SKM-1 (cell line): ENCODE data around the gene NTRK2.

Experiments
- DNase-seq: peaks from one replicate; lab custom pipeline; 2025; ENCODE audit not compliant: unreplicated experiment; lab: John Stamatoyannopoulos, UW

The NTRK2 gene

DNA sequence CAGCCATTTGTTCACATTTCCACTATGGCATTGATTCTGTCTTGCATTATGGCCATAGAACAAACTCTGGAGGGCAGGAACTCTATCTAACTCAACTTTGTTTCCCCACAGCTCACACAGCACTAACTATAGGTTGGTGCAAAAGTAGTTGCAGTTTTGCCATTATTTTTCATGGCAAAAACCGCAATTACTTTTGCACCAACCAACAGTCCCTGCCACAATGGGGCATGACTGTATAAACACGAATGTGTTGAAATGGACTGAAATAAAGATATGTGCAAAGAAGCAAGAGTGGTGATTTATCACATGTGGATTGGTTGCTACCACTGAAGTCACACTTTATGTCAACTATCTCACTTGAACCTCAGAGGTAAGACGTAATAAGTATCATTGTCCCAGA, 338.7 kb downstream of the NTRK2 start:
- DNase-seq: no peak

DNA sequence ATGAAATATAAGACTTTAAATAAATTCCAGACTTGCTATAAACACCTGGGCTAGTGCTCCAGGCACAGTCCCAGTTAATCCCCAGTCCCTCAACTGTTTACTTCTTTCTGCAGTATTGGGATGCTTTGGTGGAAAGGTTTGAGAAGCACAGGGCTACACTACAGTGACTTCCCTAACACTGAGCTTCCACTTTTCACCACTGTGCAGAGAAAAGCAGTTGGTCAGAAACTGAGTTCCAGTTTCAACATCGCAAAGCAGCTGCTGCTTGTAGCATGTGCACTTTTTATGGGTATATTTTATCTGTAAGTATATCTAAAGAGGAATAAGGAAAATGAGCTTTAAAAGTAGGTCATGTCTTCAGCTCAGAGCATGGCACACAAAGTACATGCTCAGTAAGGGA, 339.7 kb downstream of the NTRK2 start:
- no peak for DNase-seq

DNA sequence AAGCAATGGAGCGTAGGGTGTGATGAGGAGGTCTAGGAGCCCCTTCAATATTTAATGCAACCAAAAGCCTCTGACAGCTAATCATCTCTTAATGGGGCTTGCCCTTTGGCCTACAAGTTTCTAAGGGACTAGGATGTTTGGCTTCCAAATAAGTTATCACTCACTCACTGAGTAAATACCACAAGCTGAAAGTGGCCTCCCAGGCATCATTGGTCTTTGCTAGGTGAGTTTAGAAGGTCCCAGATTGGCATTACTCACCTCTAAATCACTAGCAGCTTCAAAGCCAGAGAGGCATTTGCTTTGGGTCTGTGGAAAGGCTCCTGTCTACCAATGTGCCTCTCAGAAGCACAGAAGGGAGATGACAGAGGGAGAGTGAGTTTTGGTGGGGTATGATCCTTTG, 344.2 kb downstream of the NTRK2 start:
- DNase-seq: no peak

DNA sequence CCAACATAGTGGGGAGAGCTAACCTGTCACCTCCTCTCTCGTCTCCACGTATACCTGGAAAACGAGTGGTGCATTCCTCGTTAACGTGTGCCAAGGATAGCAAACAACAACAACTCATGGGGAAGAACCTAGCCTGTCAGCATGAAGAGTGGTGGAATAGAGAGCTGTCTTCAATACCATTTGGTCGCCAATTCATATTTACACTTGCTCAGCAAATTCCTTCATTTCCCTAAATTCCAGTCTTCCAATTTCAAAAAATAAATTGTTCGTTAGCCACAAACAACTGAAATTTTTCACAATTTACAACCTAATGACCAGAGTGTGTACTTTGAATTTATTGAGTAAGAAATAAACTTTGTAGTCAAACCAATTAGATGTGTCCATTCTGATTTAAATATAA, 344.8 kb downstream of the NTRK2 start:
- no peak for DNase-seq

DNA sequence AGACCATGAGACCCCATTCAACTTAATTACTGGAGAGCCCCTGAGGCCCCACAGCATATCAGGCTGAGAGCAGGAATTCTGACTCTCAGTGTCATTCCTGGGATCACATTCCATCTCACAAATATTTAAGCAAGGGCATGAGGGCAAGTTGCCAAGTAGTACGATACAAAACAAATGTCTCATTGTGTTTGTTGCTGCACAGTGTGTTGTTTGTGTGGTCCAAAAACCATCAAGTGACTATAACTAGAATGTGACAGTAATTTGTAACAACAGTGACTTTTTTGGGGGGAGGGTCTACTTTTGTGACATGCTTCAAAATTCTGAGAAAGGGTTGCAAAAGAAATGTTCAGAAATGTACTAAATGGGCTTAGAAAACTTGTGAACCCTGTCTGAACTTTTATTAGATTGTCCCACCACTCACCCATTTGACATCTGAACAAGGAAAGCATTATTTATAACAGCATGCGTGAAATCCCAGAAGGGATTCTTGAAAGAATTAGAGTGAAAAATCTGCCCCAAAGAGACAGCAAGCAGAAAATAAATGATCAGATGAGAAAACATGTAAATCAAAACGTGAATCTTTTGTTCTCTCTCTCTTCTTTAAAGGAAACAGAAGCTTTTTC, 347.0 kb downstream of the NTRK2 start:
- no peak for DNase-seq

DNA sequence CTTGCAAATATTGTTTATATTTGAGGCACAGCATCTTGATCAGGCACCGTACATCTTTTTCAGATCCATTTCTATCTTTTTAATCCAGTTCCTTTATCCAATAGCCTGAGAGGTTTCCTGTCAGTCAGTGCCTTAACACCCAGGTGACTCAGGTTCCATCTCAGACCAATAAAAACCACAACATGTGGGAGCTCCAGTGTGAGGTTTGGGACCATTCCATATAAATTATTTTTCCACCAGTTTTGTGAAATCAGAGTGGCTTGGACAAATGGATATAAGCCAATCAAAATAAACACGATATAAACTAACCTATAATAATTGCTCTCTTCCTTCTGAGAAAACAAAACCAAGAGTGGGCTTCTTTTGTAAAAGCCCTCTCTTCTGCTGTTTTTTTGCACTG, 351.3 kb downstream of the NTRK2 start:
- DNase-seq: no peak

DNA sequence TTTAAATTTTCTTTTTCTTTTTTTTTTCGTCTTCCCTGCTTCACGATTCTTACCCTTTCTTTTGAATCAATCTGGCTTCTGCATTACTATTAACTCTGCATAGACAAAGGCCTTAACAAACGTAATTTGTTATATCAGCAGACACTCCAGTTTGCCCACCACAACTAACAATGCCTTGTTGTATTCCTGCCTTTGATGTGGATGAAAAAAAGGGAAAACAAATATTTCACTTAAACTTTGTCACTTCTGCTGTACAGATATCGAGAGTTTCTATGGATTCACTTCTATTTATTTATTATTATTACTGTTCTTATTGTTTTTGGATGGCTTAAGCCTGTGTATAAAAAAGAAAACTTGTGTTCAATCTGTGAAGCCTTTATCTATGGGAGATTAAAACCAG, 352.2 kb downstream of the NTRK2 start:
- no peak for DNase-seq

DNA sequence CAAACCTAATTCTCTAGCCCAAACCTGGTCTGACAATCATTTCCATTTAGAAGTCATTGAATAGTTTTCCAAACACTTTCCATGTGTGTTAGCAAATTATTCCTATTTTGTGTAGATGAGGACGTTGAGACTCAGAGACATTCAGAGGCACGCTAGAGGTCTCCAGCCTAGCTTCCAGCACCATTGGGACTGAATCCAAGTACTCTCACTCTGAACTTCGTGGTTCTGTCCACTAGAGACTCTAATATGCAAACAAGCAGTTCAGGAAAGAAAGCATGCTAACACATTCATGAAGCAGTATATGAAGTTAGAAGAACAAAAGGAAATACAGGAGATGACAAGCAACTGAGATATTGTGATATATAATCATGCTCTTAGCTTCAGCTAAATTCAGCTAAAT, 354.8 kb downstream of the NTRK2 start:
- no peak for DNase-seq

DNA sequence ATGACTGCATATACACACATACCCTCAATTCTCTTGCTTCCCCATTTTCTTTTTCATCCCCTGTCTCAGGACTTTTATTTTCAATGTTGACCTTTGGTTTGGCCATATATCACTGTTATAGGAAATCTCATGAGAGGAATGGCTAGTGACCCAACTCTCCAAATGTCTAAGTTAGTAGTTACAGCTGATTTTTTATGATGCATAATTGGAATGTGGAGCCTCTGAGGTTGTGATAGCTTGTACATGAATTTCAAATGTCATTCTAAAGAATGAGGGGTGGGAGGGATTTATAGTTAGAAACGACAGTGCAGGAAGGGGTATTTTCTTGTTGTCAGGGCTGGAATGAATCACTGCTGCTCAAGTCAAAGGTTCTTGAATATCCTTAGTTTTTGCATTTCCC, 356.1 kb downstream of the NTRK2 start:
- DNase-seq: no peak

DNA sequence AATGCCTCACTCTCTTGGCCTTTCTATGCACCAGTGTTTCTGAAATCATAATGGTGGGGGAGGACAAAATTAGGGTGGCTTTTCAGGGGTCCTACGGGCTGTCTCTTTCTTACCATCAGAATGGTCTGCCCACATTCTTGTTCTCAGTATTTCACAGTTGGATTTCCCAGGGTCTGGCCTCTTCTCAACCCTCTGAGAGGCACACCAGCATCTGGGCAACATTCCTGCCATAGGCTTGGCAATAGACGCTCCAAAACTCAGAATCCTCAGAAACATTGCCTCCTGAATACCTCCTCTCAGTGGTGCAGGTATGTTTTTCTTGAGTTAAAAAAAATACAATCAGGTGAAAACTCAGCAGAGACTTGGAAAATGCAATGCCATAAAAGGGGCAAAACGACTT, 358.3 kb downstream of the NTRK2 start:
- DNase-seq: no peak

DNA sequence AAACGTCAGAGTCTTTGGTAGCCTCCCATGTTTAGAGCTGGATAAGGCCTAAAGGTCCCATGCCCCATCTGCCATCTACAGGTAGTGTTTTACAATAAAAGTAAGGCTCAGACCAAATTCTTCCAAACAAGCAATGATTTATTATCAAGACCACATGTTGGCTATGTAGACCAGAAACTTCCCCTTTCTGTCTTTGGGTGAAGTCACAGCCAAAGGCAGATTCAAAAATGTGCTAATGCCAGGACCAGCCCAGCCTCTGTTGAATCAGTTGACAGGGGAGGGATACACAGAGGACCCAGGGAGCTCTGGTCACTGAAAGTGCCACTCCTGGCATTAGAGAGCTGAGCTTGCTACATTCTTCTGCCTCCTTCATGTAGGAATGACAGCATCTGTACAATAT, 360.8 kb downstream of the NTRK2 start:
- no peak for DNase-seq

DNA sequence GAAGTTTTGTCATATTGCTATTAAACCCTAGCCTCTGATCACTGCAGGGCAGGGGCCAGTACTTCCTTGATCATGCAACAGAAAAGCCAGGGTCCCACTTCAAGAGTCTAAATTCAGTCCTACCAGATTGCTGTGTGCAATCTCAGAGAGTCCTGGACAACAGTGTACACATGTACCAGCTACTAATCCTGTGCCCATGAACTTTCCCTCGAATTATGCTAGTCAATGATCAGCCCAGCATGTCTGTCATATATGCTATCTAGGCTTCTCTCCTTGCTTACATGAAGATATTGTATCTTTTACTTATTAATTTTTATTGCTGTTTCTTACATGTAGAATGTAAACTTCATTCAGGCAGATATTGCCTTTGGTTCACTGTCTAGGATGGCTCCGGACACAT, 367.0 kb downstream of the NTRK2 start:
- DNase-seq: no peak

DNA sequence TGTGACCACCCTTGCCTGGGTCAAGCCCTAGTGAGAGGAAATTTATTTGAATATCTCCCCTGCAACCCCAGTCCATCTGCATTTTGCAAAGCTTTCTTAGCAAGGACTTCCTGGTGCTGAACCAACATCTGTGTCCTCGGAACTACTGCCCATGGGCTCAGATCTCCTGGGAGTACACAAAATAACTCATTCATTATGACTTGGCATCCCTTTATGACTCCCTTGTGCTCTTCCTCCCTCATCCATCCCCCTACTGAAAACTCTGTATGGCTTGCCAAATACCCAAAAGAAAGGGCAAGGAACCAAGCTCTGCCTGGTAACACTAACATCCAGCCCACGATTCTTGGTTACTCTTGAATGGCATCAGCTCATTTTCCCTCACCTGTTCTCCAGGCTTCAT, 368.5 kb downstream of the NTRK2 start:
- no peak for DNase-seq

DNA sequence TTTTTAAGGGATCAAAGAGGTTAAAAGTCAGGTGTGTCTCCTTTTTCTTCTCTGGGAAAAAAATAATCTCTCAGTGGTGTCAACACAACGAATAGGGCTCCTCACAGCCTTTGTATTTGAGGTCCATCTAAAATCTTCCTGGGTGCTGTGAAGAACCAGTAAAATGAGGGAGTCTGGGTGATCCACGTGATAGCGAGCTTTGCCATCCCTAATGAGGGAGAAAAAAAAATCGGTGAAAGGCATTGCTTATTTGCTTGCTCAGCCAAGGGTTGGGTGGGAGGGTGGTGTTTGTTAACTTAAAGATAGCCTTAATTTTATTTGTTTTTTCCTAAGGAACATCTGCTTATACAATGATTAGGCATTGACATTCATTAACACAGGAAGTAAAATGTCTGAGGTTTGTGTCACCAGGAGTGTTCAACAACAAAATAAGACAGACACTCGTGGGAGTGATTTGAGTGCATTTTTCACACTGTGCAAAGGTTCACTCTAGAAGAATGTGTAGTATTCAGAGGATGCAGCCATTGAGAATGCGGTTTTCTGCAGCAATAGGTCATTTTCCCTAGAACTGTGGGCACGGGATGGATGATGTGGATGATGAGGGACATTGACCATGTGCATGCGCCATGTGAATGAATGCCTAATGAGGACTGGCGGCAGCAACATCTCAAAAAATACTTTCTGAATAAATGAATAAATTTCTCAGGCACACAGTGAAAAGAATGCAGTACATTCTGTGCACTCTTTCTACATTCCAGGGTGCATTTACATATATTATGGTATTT, 369.5 kb downstream of the NTRK2 start:
- DNase-seq: no peak

DNA sequence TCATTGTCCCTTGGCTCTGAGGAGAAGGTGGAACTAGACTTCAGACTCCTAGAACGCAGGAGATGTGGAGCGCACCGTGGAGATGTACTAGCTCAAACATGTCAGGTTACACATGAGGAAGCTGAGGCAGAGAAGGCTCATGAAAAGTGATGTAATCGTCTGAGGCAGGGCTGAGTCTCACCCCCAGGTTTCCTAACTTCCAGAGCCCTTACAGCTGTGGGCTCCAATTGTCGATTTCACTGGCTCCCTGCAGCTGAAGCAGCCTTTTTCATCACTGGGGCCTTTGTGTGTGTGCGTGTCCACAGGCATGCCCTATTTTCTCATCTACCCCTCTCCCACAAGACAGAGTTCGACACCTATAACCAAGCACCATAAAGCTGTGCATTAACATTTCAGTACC, 370.6 kb downstream of the NTRK2 start:
- DNase-seq: no peak

DNA sequence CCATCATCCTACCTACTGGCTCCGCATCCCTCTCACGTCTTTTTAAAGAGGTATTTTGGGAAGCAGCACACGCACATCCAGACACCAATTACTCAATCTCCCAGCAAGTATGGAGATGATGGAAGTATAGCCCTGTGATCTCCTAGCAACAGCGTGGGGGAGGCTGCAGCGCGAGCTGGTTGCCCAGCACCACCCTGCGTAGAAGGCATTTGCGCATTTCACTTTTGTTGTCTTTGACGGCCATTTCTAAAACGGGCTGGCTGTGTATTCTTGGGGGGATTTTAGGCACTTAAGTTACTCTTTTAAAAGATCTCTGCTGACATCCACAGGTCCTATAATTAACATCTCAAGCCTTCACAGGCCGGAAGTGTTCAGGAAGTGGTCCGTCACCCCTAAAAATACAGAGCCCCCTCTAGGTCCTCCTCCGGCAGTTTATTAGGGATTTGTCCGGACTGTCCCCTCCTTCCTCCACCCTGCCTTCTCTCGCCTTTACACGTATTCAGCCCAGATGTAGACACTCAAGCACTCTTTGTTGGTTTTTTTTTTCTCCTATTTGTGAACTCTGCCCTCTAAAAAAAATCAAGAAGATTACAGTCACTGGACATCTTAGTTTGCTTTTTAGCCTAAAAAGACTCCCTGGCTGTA, 371.4 kb downstream of the NTRK2 start:
- no peak for DNase-seq

DNA sequence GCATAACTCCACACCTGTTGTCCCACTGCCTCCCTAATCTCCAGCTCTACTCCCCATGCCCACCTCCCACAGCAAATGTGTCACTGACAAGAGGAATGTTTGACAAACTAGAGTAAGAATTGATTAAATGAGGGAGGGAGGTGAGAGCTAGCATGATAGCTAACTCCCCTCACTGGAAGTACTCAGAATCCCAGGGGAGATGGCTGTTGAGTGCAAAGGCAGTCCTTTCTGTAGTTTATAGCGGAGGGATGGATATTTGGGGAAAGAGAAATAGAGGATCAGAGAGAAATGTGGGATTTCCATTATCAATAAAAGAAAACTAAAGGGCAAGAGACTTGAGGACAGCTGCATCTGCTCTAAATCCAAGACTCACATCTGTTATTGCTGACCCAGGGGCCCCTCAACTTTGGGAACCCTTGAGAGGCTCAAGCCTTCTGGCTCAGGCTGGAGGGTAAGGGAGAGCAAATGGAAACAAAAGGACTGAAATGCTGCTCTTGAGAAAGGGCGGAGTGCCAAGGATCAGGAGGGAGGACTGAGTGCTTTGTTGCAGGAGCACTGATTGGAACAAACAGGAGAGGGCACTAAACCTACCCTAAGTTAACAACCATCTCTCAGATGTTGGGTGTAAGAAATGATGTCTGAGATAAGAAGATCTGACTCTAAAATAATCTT, 372.1 kb downstream of the NTRK2 start:
- DNase-seq: no peak

DNA sequence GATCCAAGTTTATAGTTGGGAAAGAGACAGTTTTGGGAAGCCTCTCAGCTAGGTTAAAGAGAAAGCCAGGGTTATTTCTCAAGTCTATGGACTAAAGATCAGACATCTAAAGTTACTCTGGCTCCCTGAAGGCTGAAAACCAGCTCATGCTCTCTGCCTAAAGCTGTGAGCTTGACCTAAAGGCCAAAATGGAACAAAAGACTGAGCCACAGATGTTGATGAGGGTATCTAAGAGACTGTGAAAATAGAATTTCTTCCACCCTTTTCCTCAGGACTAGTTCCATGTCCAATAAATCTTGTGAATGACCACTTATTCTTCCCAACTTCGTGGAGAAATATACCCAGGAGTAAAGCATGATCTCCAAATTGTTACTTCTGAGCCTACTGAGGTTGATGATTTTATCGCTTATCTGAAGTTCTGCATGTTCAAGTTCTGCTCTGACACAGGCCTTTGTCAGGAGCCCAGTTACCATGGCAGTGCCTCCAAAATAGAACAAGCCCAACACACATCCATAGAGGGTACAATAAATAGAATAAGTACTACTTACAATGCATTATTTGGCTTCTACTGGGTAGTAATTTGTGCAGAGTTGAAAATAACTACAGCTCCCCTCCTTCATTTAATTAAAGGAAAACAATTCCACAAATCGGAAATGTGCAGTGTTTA, 373.6 kb downstream of the NTRK2 start:
- DNase-seq: no peak

DNA sequence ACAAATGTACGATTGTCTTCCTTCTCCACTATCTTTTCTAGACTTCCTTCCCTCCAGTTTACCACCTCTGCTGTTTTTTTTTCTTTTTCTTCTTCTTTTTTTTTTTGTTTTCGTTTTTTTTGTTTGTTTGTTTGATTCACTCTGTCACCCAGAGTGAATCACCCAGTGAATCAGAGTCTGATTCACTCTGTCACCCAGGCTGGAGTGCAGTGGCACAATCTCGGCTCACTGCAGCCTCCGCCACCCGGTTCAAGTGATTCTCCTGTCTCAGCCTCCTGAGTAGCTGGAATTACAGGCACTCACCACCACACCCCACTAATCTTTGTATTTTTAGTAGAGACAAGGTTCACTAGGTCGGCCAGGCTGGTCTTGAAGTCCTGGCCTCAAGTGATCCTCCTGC, 375.7 kb downstream of the NTRK2 start:
- no peak for DNase-seq

DNA sequence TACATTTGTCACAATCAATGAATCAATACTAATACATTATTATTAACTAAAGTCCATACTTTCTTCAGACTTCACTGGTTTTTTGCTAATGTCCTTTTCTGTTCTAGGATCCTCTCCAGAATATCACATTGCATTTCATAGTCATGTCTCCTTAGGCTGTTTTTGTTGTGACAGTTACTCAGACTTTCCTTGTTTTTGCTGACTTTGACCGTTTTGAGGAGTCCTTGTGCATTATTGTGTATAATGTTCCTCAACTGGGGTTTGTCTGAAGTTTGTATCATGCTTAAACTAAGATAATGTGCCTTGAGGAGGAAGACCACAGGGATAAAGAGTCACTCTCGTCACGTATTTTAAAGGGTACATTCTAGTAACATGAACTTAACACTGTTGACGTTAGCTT, 376.9 kb downstream of the NTRK2 start:
- no peak for DNase-seq

DNA sequence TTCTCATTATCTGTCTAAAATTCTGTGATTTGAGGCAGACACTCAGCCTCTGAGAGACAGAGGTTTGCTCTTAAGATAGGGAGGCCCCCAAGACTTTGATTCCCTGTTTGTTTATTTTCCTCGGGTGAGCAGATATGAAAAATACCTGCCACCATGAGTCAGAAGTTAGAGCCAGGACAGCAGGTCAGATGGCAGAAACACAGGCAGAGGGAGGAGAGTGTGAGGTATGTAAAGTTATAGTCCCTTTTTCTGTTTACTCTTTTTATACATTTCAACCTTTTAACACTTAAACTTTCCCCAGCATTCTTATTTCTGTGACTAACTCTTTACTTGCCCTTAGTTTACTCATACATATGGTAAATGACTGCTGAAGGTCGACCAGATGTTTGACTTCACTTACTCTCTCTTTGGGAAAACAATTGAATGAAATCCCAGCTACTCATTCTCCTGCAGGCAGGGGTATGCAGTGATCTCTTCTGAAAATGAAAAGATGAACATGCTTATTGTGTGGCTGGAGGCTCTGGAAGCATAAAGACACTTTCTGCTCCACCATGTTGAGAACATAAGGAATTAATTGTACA, 383.8 kb downstream of the NTRK2 start:
- no peak for DNase-seq
